B cell (primary cell): Measurements from ENCODE around the gene COL4A5. TPM values are rescaled to one million over a fixed set of nuclear protein-coding genes. Genes with fewer than 3 reads are reported as not detected.

Experiments
- ATAC-seq: fragments of 200-7000 bp; cut with Tn5 transposase; one replicate; pipeline ENCODE4 v1.10.0; 2021; ENCODE audit warnings: low read depth, mild to moderate bottlenecking, moderate number of reproducible peaks, moderate library complexity
- CTCF ChIA-PET: fragments of 350-600 bp; sonication (Branson Sonifier 250); formaldehyde crosslinking; loops from one replicate; lab custom pipeline; 2021; ENCODE audit warnings: antibody characterized with exemption, inconsistent platforms; lab: Charles Lee
- POLR2A ChIA-PET: fragments of 350-600 bp; sonication (Branson Sonifier 250); formaldehyde crosslinking; loops from one replicate; lab custom pipeline; 2021; ENCODE audit warnings: antibody characterized with exemption; lab: Charles Lee
- DNase-seq: peaks from one replicate; pipeline ENCODE4 v3.0.0; 2013
- H2AFZ ChIP-seq: 2 replicates; pipeline ENCODE4 v1.6.1; 2012; ENCODE audit warnings: mild to moderate bottlenecking, low read depth, low read length; ENCODE audit not compliant: insufficient read depth, poor library complexity, severe bottlenecking
- H3K27ac ChIP-seq, 2 donors: 1 replicate in 1 of 2; 2 replicates in 1 of 2; pipeline ENCODE4 v1.5.1; 2012 to 2013; ENCODE audit warnings: low read length in 2 of 2, mild to moderate bottlenecking in 2 of 2, moderate library complexity in 1 of 2
- H3K27me3 ChIP-seq, 4 experiments: fragments of 200-600 bp in 1 of 4; sonication (generic) in 1 of 4; replicated peaks in 1 of 4; 1 replicate in 2 of 4; 2 replicates in 2 of 4; pipeline versions ENCODE4 v1.6.1 to v1.7.0; 2013 to 2016; ENCODE audit warnings: low read length in 3 of 4, mild to moderate bottlenecking in 2 of 4, mixed read lengths in 1 of 4, moderate library complexity in 1 of 4; ENCODE audit not compliant: insufficient read depth in 4 of 4, control insufficient read depth in 3 of 4; ENCODE audit errors: control extremely low read depth in 1 of 4
- H3K36me3 ChIP-seq, 2 experiments: replicated peaks in 1 of 2; 1 replicate in 1 of 2; 2 replicates in 1 of 2; pipeline versions ENCODE4 v1.6.1 to v1.7.1; 2013; ENCODE audit warnings: low read length in 1 of 2; ENCODE audit not compliant: insufficient read depth in 2 of 2, control insufficient read depth in 1 of 2; ENCODE audit errors: control extremely low read depth in 1 of 2, extremely low read depth in 1 of 2
- H3K4me1 ChIP-seq, 2 donors: fragments of 200-600 bp in 1 of 2; sonication (generic) in 1 of 2; 1 replicate in 1 of 2; 2 replicates in 1 of 2; pipeline versions ENCODE4 v1.5.1 to v1.6.1; 2013 to 2017; ENCODE audit warnings: low read length in 2 of 2; ENCODE audit not compliant: control insufficient read depth in 2 of 2, insufficient read depth in 2 of 2
- H3K4me2 ChIP-seq: replicated peaks from 2 replicates; pipeline ENCODE3; 2012; ENCODE audit warnings: mild to moderate bottlenecking, low read depth, low read length; ENCODE audit not compliant: poor library complexity, severe bottlenecking
- H3K4me3 ChIP-seq, 5 experiments: fragments of 200-600 bp in 1 of 5; sonication (generic) in 1 of 5; 1 replicate in 3 of 5; 2 replicates in 2 of 5; pipeline versions ENCODE4 v1.5.1 to v1.7.0; 2011 to 2016; ENCODE audit warnings: low read length in 4 of 5, mild to moderate bottlenecking in 4 of 5, low read depth in 2 of 5, control low read depth in 1 of 5, moderate library complexity in 1 of 5; ENCODE audit not compliant: insufficient read depth in 1 of 5; ENCODE audit errors: control extremely low read depth in 1 of 5, extremely low read depth in 1 of 5
- H3K79me2 ChIP-seq: fragments of 200-600 bp; sonication (generic); one replicate; pipeline ENCODE4 v1.6.0; 2016; ENCODE audit warnings: low read length; ENCODE audit not compliant: control insufficient read depth, insufficient read depth
- H3K9ac ChIP-seq: fragments of 200-600 bp; sonication (generic); 2 replicates; pipeline ENCODE4 v1.6.1; 2017; ENCODE audit warnings: mild to moderate bottlenecking, low read length, moderate library complexity
- H3K9me3 ChIP-seq, 3 donors: one replicate each; pipeline versions ENCODE4 v1.6.1 to v1.7.1; 2013; ENCODE audit warnings: low read length in 2 of 3; ENCODE audit not compliant: control insufficient read depth in 2 of 3, insufficient read depth in 1 of 3; ENCODE audit errors: control extremely low read depth in 1 of 3
- H4K20me1 ChIP-seq: 2 replicates; pipeline ENCODE4 v1.6.0; 2012; ENCODE audit warnings: mild to moderate bottlenecking, low read length; ENCODE audit not compliant: insufficient read depth, control insufficient read depth, poor library complexity, severe bottlenecking
- H3K27ac Mint-ChIP-seq: one replicate; pipeline ENCODE4 v1.8.0; 2021; ENCODE audit warnings: mixed read lengths
- H3K27me3 Mint-ChIP-seq: one replicate; pipeline ENCODE4 v1.8.0; 2021; ENCODE audit warnings: mixed read lengths
- H3K4me1 Mint-ChIP-seq: one replicate; pipeline ENCODE4 v1.8.0; 2021; ENCODE audit warnings: mixed read lengths
- H3K4me3 Mint-ChIP-seq: one replicate; pipeline ENCODE4 v1.8.0; 2021; ENCODE audit warnings: mixed read lengths
- H3K9me3 Mint-ChIP-seq: one replicate; pipeline ENCODE4 v1.8.0; 2022; ENCODE audit warnings: mixed read lengths; ENCODE audit not compliant: insufficient read depth
- CTCF ChIP-seq: fragments of 200-600 bp; IDR thresholded peaks from one replicate; pipeline ENCODE4 v1.8.0; 2022; ENCODE audit warnings: antibody characterized with exemption, mild to moderate bottlenecking
- EZH2 ChIP-seq: IDR thresholded peaks from 2 replicates; pipeline ENCODE4 v1.6.1; 2012; ENCODE audit warnings: borderline replicate concordance, low read depth, mild to moderate bottlenecking, moderate library complexity, low read length; ENCODE audit not compliant: insufficient read depth, poor library complexity, severe bottlenecking
- WGBS: methylation state at CpG from one replicate; pipeline ENCODE4 v1.1.5; 2013; ENCODE audit warnings: missing lambda C conversion rate; ENCODE audit not compliant: insufficient coverage; 5-methylcytosine and 5-hydroxymethylcytosine counted together
- intact Hi-C: fragments of 100-400 bp; cut with micrococcal nuclease; formaldehyde crosslinking; loops from one replicate; pipeline ENCODE4 v1.10.0; 2022
- polyA plus RNA-seq: library from polyadenylated mRNA; depleted of rRNA; stranded (reverse); fragments of >200 nt; gene quantifications from 2 replicates; pipeline ENCODE4 v1.2.3, GENCODE V29; 2012
- total RNA-seq, 2 donors: library from RNA; stranded (reverse); fragments of 120-200 nt in 1 of 2; gene quantifications; 1 replicate in 1 of 2; 2 replicates in 1 of 2; pipeline versions ENCODE4 v1.2.3 to v1.2.4, GENCODE V29; 2013 to 2022

Gene COL4A5
- total and polyA plus RNA-seq, 2 donors (not counting 1 experiment from before 2014, with no cell fraction given) = not detected

GRCh38 chrX:108396188-108396891 lies 43.3 kb upstream of the COL4A5 start:
- ChIA-PET POLR2A (no interaction called here), CTCF (no interaction called here)
- H3K36me3 ChIP-seq = no peaks in the 10 kb centered on the region
- H3K79me2 ChIP-seq = no peaks in the 10 kb centered on the region
- H3K4me1 Mint-ChIP-seq = no peaks in the 10 kb centered on the region
- DNase-seq (no peak), ATAC-seq (no peak)
- TF ChIP-seq EZH2 = no peak
- TF ChIP-seq CTCF = no peak
- no peak overlapping the region for H2AFZ ChIP-seq
- no peak overlapping the region for H3K9ac ChIP-seq
- no peak overlapping the region for H3K27ac Mint-ChIP-seq
- no peaks in the 10 kb centered on the region for H4K20me1 ChIP-seq
- no peak overlapping the region for H3K27ac ChIP-seq
- no peak overlapping the region for H3K4me3 Mint-ChIP-seq
- H3K27me3 Mint-ChIP-seq = no peaks in the 10 kb centered on the region
- 67% methylated on average over 1 of the region's 6 CpGs for WGBS
- H3K9me3 ChIP-seq = no peaks in the 10 kb centered on the region
- no peaks in the 10 kb centered on the region for H3K9me3 Mint-ChIP-seq
- intact Hi-C loops = no loop called here
- no peak overlapping the region for H3K4me3 ChIP-seq
- H3K4me2 ChIP-seq = no peak overlapping the region
- no peaks in the 10 kb centered on the region for H3K27me3 ChIP-seq
- no peaks in the 10 kb centered on the region for H3K4me1 ChIP-seq

GRCh38 chrX:108396986-108397385 lies 42.7 kb upstream of the COL4A5 start:
- Mint-ChIP-seq H3K27ac (no peak overlapping the region), H3K4me1 (no peaks in the 10 kb centered on the region), H3K9me3 (no peaks in the 10 kb centered on the region), H3K27me3 (no peaks in the 10 kb centered on the region), H3K4me3 (no peak overlapping the region)
- Histone ChIP-seq H2AFZ (no peak overlapping the region), H3K9me3 (no peaks in the 10 kb centered on the region), H3K4me3 (no peak overlapping the region), H3K27ac (no peak overlapping the region), H3K36me3 (no peaks in the 10 kb centered on the region), H3K4me1 (no peaks in the 10 kb centered on the region), H3K4me2 (no peak overlapping the region), H3K27me3 (no peaks in the 10 kb centered on the region), H3K9ac (no peak overlapping the region), H4K20me1 (no peaks in the 10 kb centered on the region), H3K79me2 (no peaks in the 10 kb centered on the region)
- intact Hi-C loops = no loop called here
- ChIA-PET POLR2A (no interaction called here), CTCF (no interaction called here)
- no peak for DNase-seq
- ATAC-seq = no peak
- TF ChIP-seq EZH2 (no peak), CTCF (no peak)
- WGBS = no CpG with 5 or more reads among the region's 1 CpG
